A549 (cell line): Measurements from ENCODE around the gene KCNJ10. TPM values are rescaled to one million over a fixed set of nuclear protein-coding genes. Genes with fewer than 3 reads are reported as not detected.

Experiments
- ATAC-seq, 2 experiments: fragments of 200-7000 bp in 1 of 2; fragments of >200 bp in 1 of 2; cut with Nextera tagmentation in 1 of 2; cut with Tn5 transposase in 1 of 2; 3 replicates each; pipeline versions ENCODE4 v1.8.0 to v1.9.1; 2018 to 2020; ENCODE audit warnings: mild to moderate bottlenecking in 1 of 2, moderate library complexity in 1 of 2
- CTCF ChIA-PET: fragments of 300-600 bp; sonication (Branson Sonifier 250); formaldehyde crosslinking; extraction: SDS; loops from one replicate; lab custom pipeline; 2021; ENCODE audit warnings: antibody characterized with exemption, inconsistent platforms; lab: Yijun Ruan, JAX
- POLR2A ChIA-PET: fragments of 350-600 bp; formaldehyde crosslinking; extraction: SDS; loops from one replicate; lab custom pipeline; 2021; ENCODE audit warnings: antibody characterized with exemption, inconsistent platforms; lab: Yijun Ruan, JAX
- DNase-seq, 2 experiments: peaks; one replicate each; pipeline versions ENCODE4 v3.0.0 to v3.0.0-alpha.2; 2011 to 2016; ENCODE audit warnings: low read depth in 1 of 2, low spot score in 1 of 2
- FAIRE-seq: peaks from 2 replicates; lab custom pipeline; 2011; peaks lifted over from hg19 to GRCh38; lab: Jason Lieb, UNC
- H3K27ac ChIP-seq, 2 experiments: fragments of >200 bp; sonication (Bioruptor Twin); formaldehyde crosslinking; 3 replicates each; pipeline ENCODE4 v1.5.1; 2016 to 2017
- H3K4me1 ChIP-seq: fragments of >200 bp; sonication (Bioruptor Twin); formaldehyde crosslinking; 3 replicates; pipeline ENCODE4 v1.6.1; 2016
- H3K4me2 ChIP-seq: fragments of >200 bp; sonication (Bioruptor Twin); formaldehyde crosslinking; 3 replicates; pipeline ENCODE4 v1.6.1; 2016
- H3K4me3 ChIP-seq: fragments of >200 bp; sonication (Bioruptor Twin); formaldehyde crosslinking; 3 replicates; pipeline ENCODE4 v1.5.1; 2016
- H3K9me3 ChIP-seq: fragments of >200 bp; sonication (Bioruptor Twin); formaldehyde crosslinking; 3 replicates; pipeline ENCODE4 v1.6.1; 2016
- BHLHE40 ChIP-seq: IDR thresholded peaks from 2 replicates; pipeline ENCODE4 v1.6.1; 2012; ENCODE audit warnings: low read depth, low read length, inconsistent platforms
- CBX2 ChIP-seq: fragments of 200-600 bp; sonication (generic); IDR thresholded peaks from 2 replicates; pipeline ENCODE4 v1.6.1; 2016; ENCODE audit warnings: low read depth, mild to moderate bottlenecking, borderline replicate concordance
- CBX8 ChIP-seq: fragments of 200-600 bp; sonication (generic); IDR thresholded peaks from 2 replicates; pipeline ENCODE4 v1.6.1; 2016
- CEBPB ChIP-seq, 2 experiments: fragments of >200 bp in 1 of 2; sonication (Bioruptor Twin) in 1 of 2; formaldehyde crosslinking in 1 of 2; IDR thresholded peaks; 2 replicates each; pipeline ENCODE4 v1.6.1; 2012 to 2016
- CHD4 ChIP-seq: fragments of 200-600 bp; sonication (generic); IDR thresholded peaks from 2 replicates; pipeline ENCODE4 v1.6.1; 2016; ENCODE audit warnings: antibody characterized with exemption, mild to moderate bottlenecking, borderline replicate concordance
- EHF ChIP-seq: fragments of 250-450 bp; sonication (Bioruptor Pico); IDR thresholded peaks from 2 replicates; pipeline ENCODE4 v1.5.0; 2020; ENCODE audit warnings: mild to moderate bottlenecking
- FOSB ChIP-seq: fragments of 250-450 bp; sonication (Bioruptor Pico); IDR thresholded peaks from 2 replicates; pipeline ENCODE4 v1.5.0; 2020; ENCODE audit warnings: mild to moderate bottlenecking, moderate library complexity
- FOSL2 ChIP-seq, 2 experiments: fragments of 450-650 bp in 1 of 2; fragments of >200 bp in 1 of 2; sonication (Bioruptor Twin) in 1 of 2; formaldehyde crosslinking; IDR thresholded peaks; 2 replicates each; pipeline versions ENCODE4 v1.5.0 to v1.6.1; 2016 to 2020; ENCODE audit warnings: mild to moderate bottlenecking in 1 of 2, moderate library complexity in 1 of 2
- HEYL ChIP-seq: fragments of 250-450 bp; sonication (Bioruptor Pico); IDR thresholded peaks from 2 replicates; pipeline ENCODE4 v1.8.0; 2021; ENCODE audit warnings: mild to moderate bottlenecking, moderate library complexity
- HOXA7 ChIP-seq: fragments of 250-450 bp; sonication (Bioruptor Pico); IDR thresholded peaks from 2 replicates; pipeline ENCODE4 v1.5.0; 2020; ENCODE audit warnings: mild to moderate bottlenecking, moderate library complexity
- HOXB13 ChIP-seq: fragments of 250-450 bp; sonication (Bioruptor Pico); IDR thresholded peaks from 2 replicates; pipeline ENCODE4 v1.5.0; 2020; ENCODE audit warnings: low read depth, mild to moderate bottlenecking, moderate library complexity
- JUNB ChIP-seq: fragments of >200 bp; sonication (Bioruptor Twin); formaldehyde crosslinking; IDR thresholded peaks from 2 replicates; pipeline ENCODE4 v1.6.1; 2016
- MAZ ChIP-seq: fragments of 150-350 bp; IDR thresholded peaks from 2 replicates; pipeline ENCODE4 v1.6.1; 2014; ENCODE audit warnings: antibody characterized with exemption, low read depth, low read length, borderline replicate concordance
- NFE2L2 ChIP-seq: fragments of 150-350 bp; conservative IDR thresholded peaks from 2 replicates; pipeline ENCODE4 v1.6.1; 2014; ENCODE audit warnings: low read length
- RAD21 ChIP-seq, 2 experiments: fragments of >200 bp in 1 of 2; sonication (Bioruptor Twin) in 1 of 2; formaldehyde crosslinking in 1 of 2; IDR thresholded peaks in 1 of 2; conservative IDR thresholded peaks in 1 of 2; 2 replicates in 1 of 2; 3 replicates in 1 of 2; pipeline ENCODE4 v1.6.1; 2012 to 2018; ENCODE audit warnings: inconsistent platforms in 1 of 2
- RFX5 ChIP-seq: fragments of 450-650 bp; IDR thresholded peaks from 2 replicates; pipeline ENCODE4 v1.7.1; 2014; ENCODE audit warnings: antibody characterized with exemption, mild to moderate bottlenecking, moderate library complexity
- TFCP2L1 ChIP-seq: fragments of 250-450 bp; sonication (Bioruptor Pico); IDR thresholded peaks from 2 replicates; pipeline ENCODE4 v1.5.0; 2021; ENCODE audit warnings: mild to moderate bottlenecking
- TP53 ChIP-seq: fragments of 250-450 bp; sonication (Bioruptor Pico); IDR thresholded peaks from 2 replicates; pipeline ENCODE4 v1.5.0; 2021; ENCODE audit warnings: mild to moderate bottlenecking, moderate library complexity
- ZC3H11A ChIP-seq: fragments of 450-650 bp; IDR thresholded peaks from 2 replicates; pipeline ENCODE4 v1.6.1; 2014; ENCODE audit warnings: antibody characterized with exemption, mild to moderate bottlenecking
- ZNF302 ChIP-seq: fragments of 250-450 bp; sonication (Bioruptor Pico); IDR thresholded peaks from 2 replicates; pipeline ENCODE4 v1.9.0; 2021; ENCODE audit warnings: inconsistent platforms, mild to moderate bottlenecking, moderate library complexity
- WGBS: methylation state at CpG from one replicate; pipeline ENCODE4 v1.1.6; 2017; ENCODE audit errors: missing lambda C conversion rate; 5-methylcytosine and 5-hydroxymethylcytosine counted together
- polyA plus RNA-seq, 4 experiments: library from polyadenylated mRNA; depleted of rRNA in 3 of 4; stranded (reverse); fragments of >200 nt; fragmentation: RNase III in 1 of 4; extraction: RNeasy Plus Mini Kit Qiagen cat#74134 plus additional on column Dnase treatment in 1 of 4; gene quantifications; 2 replicates in 3 of 4; 3 replicates in 1 of 4; pipeline ENCODE4 v1.2.3, GENCODE V29; 2011 to 2017
- TF ChIP-seq, protein P1 (sequence below): IDR thresholded peaks from 2 replicates; pipeline ENCODE4 v1.6.1; 2012; ENCODE audit warnings: low read depth, borderline replicate concordance
- TF ChIP-seq, protein P2 (sequence below): fragments of >200 bp; sonication (Bioruptor Twin); formaldehyde crosslinking; IDR thresholded peaks from 2 replicates; pipeline ENCODE4 v1.6.1; 2016
- TF ChIP-seq, protein P3 (sequence below): IDR thresholded peaks from 2 replicates; pipeline ENCODE4 v1.6.1; 2012
- TF ChIP-seq, protein P4 (sequence below): fragments of 250-450 bp; sonication (Bioruptor Pico); IDR thresholded peaks from 2 replicates; pipeline ENCODE4 v1.5.0; 2020; ENCODE audit warnings: low read depth, mild to moderate bottlenecking, moderate library complexity
- TF ChIP-seq, protein P5 (sequence below): fragments of 250-450 bp; sonication (Bioruptor Pico); IDR thresholded peaks from 2 replicates; pipeline ENCODE4 v1.5.0; 2021; ENCODE audit warnings: mild to moderate bottlenecking, moderate library complexity, borderline replicate concordance

KCNJ10 gene
- polyA plus RNA-seq, 2 of the 4 experiments (the other 2 are of a cell fraction), result 0.05 TPM; not detected in 1

DNA sequence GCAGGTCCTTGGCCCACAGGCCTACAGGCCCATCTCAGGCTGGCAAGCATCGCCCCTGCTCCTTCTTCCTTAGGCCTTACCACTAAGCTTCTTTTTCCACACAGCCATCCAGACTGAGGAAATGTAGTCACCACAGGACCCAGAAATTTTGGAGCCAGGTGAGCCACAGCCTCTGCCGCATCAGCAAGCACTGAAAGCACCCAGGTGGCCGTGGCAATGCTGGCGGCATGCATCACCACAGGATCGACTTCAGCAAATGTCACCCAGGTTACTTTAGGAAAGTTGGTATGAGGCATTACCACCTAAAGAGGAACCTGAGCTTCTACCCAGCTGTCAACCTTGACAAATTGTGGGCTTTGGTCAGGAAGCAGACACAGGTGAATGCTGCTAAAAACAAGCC is 49.8 kb downstream of the KCNJ10 start:
- Histone ChIP-seq H3K4me3 (no peak overlapping the region), H3K27ac (no peak overlapping the region), H3K9me3 (no peaks in the 10 kb centered on the region), H3K4me2 (no peak overlapping the region), H3K4me1 (peaks cover 17% of the 10 kb centered on the region; the same call in 2 of the 3 replicates)
- FAIRE-seq (no peak), DNase-seq (no peak), ATAC-seq (no peak)
- TF ChIP-seq ZNF302 (CRISPR knock-in tag), result no peak
- TF ChIP-seq, protein P1, sequence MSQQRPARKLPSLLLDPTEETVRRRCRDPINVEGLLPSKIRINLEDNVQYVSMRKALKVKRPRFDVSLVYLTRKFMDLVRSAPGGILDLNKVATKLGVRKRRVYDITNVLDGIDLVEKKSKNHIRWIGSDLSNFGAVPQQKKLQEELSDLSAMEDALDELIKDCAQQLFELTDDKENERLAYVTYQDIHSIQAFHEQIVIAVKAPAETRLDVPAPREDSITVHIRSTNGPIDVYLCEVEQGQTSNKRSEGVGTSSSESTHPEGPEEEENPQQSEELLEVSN, result no peak
- TF ChIP-seq HOXB13 (CRISPR knock-in tag), result no peak
- no peak for TF ChIP-seq ZC3H11A
- POLR2A ChIA-PET, result no interaction called here
- WGBS, result 73% methylated on average over 5 of the region's 5 CpGs
- CTCF ChIA-PET, result interaction anchor here (0.9 to 13.5 kb wide), 3 partner anchors 15 to 232 kb away, joined by 3 to 166 read pairs (median 10); no protein-coding TSS in a partner anchor

DNA sequence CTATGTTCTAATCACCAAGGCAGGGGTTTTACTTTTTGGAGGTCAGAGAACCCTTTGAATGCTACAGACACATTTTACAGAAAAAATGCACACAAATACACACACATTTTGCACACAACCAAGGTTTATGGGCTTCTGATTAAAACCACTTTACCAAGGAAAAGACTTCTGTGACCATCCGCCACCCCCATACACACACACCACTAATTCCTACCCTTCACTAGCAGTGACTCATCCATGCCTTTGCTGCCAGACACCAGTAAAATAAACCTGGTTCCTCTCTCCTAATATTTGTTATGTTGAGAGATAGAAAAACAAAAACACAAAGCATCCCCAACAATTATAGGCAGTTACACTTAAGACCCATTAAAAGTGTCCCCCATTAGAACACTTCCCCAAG is 51.1 kb downstream of the KCNJ10 start:
- H3K4me2 ChIP-seq, result 0 out of 3 replicates have a peak overlapping the region, but pooled peaks have one; percentile 15
- no peak for FAIRE-seq
- no peak overlapping the region for H3K27ac ChIP-seq
- peaks cover 17% of the 10 kb centered on the region; the same call in 2 of the 3 replicates for H3K4me1 ChIP-seq
- WGBS, result 59% methylated on average over 1 of the region's 1 CpG
- ChIA-PET POLR2A (no interaction called here), CTCF (interaction anchor here (1.0 to 20.9 kb wide), 3 partner anchors 14 to 88 kb away, joined by 3 to 665 read pairs (median 166); partner anchors contain the start of gene TAGLN2)
- ATAC-seq, result peak in 1 of 2 experiments; percentile 51; a peak in 1 of 6 replicates
- TF ChIP-seq, protein P2, sequence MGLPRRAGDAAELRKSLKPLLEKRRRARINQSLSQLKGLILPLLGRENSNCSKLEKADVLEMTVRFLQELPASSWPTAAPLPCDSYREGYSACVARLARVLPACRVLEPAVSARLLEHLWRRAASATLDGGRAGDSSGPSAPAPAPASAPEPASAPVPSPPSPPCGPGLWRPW, result no peak
- TF ChIP-seq CBX2 (no peak), NFE2L2 (no peak), TP53 (CRISPR knock-in tag) (no peak), CBX8 (no peak), CEBPB (IDR thresholded peaks at IDR 0.05) (no peak), ZC3H11A (no peak), RAD21 (conservative IDR thresholded peaks at IDR 0.05 in 1 of 2, IDR thresholded peaks at IDR 0.05 in 1 of 2) (no peak), RFX5 (no peak), JUNB (no peak), EHF (CRISPR knock-in tag) (no peak)
- TF ChIP-seq, protein P3, sequence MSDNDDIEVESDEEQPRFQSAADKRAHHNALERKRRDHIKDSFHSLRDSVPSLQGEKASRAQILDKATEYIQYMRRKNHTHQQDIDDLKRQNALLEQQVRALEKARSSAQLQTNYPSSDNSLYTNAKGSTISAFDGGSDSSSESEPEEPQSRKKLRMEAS, result no peak
- TF ChIP-seq, protein P4, sequence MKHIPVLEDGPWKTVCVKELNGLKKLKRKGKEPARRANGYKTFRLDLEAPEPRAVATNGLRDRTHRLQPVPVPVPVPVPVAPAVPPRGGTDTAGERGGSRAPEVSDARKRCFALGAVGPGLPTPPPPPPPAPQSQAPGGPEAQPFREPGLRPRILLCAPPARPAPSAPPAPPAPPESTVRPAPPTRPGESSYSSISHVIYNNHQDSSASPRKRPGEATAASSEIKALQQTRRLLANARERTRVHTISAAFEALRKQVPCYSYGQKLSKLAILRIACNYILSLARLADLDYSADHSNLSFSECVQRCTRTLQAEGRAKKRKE (CRISPR knock-in tag), result no peak
- TF ChIP-seq, all 56 proteins: peak for 0
- Histone ChIP-seq H3K9me3 (no peaks in the 10 kb centered on the region), H3K4me3 (no peak overlapping the region)
- no peak for DNase-seq

DNA sequence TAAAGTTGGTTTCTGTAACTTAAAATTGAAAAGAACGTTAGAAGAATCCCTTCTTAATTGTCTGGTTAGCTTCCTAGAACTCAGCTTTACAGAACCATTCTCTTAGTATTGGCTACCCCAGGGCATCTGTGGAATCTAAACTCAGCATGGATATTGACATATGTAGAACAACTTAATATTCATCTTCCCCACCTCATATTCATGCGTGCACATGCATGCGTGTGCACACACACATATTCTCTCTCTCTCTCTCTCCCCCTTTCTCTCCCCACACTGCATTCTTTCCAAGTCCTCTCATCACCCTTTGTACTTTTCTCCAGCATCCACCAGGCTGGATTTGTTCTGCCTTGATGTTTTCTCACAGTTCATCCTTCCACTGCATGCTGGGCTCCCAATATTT is 51.6 kb downstream of the KCNJ10 start:
- H3K4me3 ChIP-seq, result no peak overlapping the region
- ATAC-seq (no peak), DNase-seq (no peak), FAIRE-seq (no peak)
- H3K4me1 ChIP-seq, result peaks cover 17% of the 10 kb centered on the region; the same call in 2 of the 3 replicates
- 83% methylated on average over 3 of the region's 3 CpGs for WGBS
- H3K4me2 ChIP-seq, result no peak overlapping the region
- no peaks in the 10 kb centered on the region for H3K9me3 ChIP-seq
- ChIA-PET POLR2A (no interaction called here), CTCF (interaction anchor here (1.0 to 20.9 kb wide), 3 partner anchors 13 to 88 kb away, joined by 3 to 665 read pairs (median 166); partner anchors contain the start of gene TAGLN2)
- no peak overlapping the region for H3K27ac ChIP-seq
- TF ChIP-seq CHD4, result no peak
- TF ChIP-seq HOXB13 (CRISPR knock-in tag), result no peak
- TF ChIP-seq TFCP2L1 (CRISPR knock-in tag), result no peak
- no peak for TF ChIP-seq RFX5
- no peak for TF ChIP-seq CBX8
- no peak for TF ChIP-seq ZC3H11A
- TF ChIP-seq EHF (CRISPR knock-in tag), result no peak
- TF ChIP-seq TP53 (CRISPR knock-in tag), result no peak
- no peak for TF ChIP-seq FOSL2 (IDR thresholded peaks at IDR 0.05)
- TF ChIP-seq FOSL2 (CRISPR knock-in tag; IDR thresholded peaks at IDR 0.05), result no peak
- no peak for TF ChIP-seq BHLHE40
- TF ChIP-seq MAZ, result no peak
- TF ChIP-seq, protein P5, sequence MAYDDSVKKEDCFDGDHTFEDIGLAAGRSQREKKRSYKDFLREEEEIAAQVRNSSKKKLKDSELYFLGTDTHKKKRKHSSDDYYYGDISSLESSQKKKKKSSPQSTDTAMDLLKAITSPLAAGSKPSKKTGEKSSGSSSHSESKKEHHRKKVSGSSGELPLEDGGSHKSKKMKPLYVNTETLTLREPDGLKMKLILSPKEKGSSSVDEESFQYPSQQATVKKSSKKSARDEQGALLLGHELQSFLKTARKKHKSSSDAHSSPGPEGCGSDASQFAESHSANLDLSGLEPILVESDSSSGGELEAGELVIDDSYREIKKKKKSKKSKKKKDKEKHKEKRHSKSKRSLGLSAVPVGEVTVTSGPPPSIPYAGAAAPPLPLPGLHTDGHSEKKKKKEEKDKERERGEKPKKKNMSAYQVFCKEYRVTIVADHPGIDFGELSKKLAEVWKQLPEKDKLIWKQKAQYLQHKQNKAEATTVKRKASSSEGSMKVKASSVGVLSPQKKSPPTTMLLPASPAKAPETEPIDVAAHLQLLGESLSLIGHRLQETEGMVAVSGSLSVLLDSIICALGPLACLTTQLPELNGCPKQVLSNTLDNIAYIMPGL, result no peak
- TF ChIP-seq CEBPB (IDR thresholded peaks at IDR 0.05), result no peak
- no peak for TF ChIP-seq HOXA7 (CRISPR knock-in tag)
- TF ChIP-seq HEYL (CRISPR knock-in tag), result no peak
- no peak for TF ChIP-seq FOSB (CRISPR knock-in tag)
